ENCODE measurements around the gene FGD1. TPM values are rescaled to one million over a fixed set of nuclear protein-coding genes. Genes with fewer than 3 reads are reported as not detected.

Gene FGD1
- total RNA-seq, 4 donors from 2014 or later = 0.51 to 14.6 (median 9.0) TPM

GRCh38 chrX:54483946-54484345 lies 12.1 kb downstream of the FGD1 start:
- peaks cover 0 to 5% of the 10 kb centered on the region in 2 donors for H3K4me1 ChIP-seq
- intact Hi-C loops (cut with DNase I; ENCODE audit: low total_unique reads) = no loop called here
- TF ChIP-seq POLR2A (IDR thresholded peaks at IDR 0.05) = no peak
- TF ChIP-seq, protein P1, sequence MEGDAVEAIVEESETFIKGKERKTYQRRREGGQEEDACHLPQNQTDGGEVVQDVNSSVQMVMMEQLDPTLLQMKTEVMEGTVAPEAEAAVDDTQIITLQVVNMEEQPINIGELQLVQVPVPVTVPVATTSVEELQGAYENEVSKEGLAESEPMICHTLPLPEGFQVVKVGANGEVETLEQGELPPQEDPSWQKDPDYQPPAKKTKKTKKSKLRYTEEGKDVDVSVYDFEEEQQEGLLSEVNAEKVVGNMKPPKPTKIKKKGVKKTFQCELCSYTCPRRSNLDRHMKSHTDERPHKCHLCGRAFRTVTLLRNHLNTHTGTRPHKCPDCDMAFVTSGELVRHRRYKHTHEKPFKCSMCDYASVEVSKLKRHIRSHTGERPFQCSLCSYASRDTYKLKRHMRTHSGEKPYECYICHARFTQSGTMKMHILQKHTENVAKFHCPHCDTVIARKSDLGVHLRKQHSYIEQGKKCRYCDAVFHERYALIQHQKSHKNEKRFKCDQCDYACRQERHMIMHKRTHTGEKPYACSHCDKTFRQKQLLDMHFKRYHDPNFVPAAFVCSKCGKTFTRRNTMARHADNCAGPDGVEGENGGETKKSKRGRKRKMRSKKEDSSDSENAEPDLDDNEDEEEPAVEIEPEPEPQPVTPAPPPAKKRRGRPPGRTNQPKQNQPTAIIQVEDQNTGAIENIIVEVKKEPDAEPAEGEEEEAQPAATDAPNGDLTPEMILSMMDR (IDR thresholded peaks at IDR 0.05) = no peak
- H3K4me3 ChIP-seq = no peak overlapping the region
- H3K9me3 ChIP-seq = no peaks in the 10 kb centered on the region
- no peak for DNase-seq
- H3K27ac ChIP-seq = peak overlapping the region; percentile 69 to 71
- no peaks in the 10 kb centered on the region for H3K36me3 ChIP-seq
- H3K27me3 ChIP-seq = no peaks in the 10 kb centered on the region

DNA sequence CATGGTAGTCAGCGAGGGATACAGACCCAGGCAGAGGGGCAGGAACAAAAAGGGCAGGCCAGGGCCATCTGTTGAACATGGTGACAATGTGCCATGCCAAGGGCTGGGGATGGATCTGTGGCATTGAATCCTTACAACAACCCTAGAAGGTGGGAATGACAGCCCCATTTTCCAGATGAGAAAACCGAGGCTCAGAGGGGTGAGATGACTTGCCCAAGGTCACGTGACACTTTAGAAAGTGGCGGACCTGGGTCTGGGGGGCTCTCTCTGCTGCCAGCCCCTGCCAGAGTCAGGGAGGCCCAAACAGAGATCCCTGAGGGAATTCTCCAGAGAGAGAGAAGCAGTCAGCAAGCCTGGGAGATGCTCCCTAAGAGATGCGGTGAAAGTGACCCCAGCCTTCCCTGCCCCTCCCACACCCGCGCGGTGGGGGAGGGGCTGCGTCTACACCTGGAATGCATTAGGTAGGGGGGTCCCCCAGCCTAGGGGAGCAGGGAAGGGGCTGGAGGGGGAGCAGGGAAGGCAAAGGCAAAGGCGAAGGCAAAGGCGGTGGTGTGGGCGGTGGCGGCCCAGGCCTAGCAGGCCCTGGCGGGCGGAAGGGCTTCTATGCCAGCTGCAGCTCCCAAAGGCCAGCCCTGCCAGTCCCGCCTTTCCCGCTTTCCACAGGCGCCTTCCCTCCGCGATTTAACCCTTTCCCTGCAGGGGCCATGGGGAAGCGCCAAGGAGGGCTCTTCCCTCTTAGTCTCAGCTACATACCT lies 13.0 kb downstream of the FGD1 start:
- no peak overlapping the region for H3K4me3 ChIP-seq
- H3K27ac ChIP-seq = peak overlapping the region; percentile 69 to 71
- peak in 1 of 2 donors; percentile 19 for DNase-seq
- H3K4me1 ChIP-seq = peaks cover 0 to 5% of the 10 kb centered on the region in 2 donors
- TF ChIP-seq, protein P1 (IDR thresholded peaks at IDR 0.05) = no peak
- no peak for TF ChIP-seq POLR2A (IDR thresholded peaks at IDR 0.05)
- no peaks in the 10 kb centered on the region for H3K27me3 ChIP-seq
- intact Hi-C loops (cut with DNase I; ENCODE audit: low total_unique reads) = no loop called here
- no peaks in the 10 kb centered on the region for H3K36me3 ChIP-seq
- no peaks in the 10 kb centered on the region for H3K9me3 ChIP-seq

GRCh38 chrX:54479136-54480111 lies 16.6 kb downstream of the FGD1 start:
- DNase-seq = no peak

DNA sequence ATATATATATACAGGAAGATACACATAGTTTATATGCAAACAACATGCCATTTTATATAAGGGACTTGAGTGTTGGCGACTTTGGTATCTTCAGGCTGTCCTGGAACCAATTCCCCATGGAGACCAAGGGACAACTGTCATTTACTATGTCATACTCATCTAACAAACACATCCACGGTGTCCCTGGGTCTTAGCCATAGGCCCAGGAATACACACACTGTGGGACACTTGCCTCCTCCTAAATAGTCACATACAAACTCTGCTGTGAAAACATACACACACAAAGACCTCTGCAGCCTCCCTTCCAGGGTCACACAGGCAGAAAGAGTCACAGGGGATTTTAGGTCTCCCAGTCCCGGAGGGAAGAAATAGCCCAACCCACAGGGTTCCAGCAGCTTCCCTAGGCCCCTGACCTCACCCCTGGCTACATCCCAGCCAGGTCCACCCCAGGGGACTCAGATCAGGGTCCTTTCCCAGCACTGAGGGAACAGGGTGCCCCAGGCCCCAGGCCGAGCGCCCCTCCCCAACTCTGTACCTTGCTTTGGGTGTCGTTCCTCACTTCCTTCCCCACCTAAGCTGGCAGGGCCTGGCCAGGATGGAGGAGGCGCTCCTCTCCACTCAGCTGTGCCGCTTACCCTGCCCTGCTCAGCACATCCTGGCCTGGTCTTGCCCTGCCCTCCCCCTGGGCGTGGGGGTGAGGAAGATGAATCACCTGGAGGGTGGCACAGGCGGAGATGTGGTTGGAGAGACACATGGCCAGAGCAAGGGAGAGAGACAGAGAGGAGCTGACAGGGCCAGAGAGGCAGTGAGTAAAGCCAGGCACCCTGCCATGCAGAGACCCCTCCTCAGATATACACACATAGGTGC lies 21.8 kb downstream of the FGD1 start:
- TF ChIP-seq, protein P1 (IDR thresholded peaks at IDR 0.05) = no peak
- no peak for TF ChIP-seq POLR2A (IDR thresholded peaks at IDR 0.05)
- DNase-seq = no peak
- intact Hi-C loops (cut with DNase I; ENCODE audit: low total_unique reads) = no loop called here
- Histone ChIP-seq H3K4me1 (no peaks in the 10 kb centered on the region), H3K27me3 (no peaks in the 10 kb centered on the region), H3K4me3 (no peak overlapping the region), H3K36me3 (no peaks in the 10 kb centered on the region), H3K27ac (no peak overlapping the region), H3K9me3 (no peaks in the 10 kb centered on the region)

More at GRCh38 chrX:54479136-54480111, 16.6 kb downstream of the FGD1 start:
- Histone ChIP-seq H3K36me3 (no peaks in the 10 kb centered on the region), H3K27ac (peak overlapping the region in 1 of 2 donors; percentile 15), H3K27me3 (no peaks in the 10 kb centered on the region), H3K4me1 (peaks cover 0 to 2% of the 10 kb centered on the region in 2 donors), H3K9me3 (no peaks in the 10 kb centered on the region), H3K4me3 (no peak overlapping the region)
- intact Hi-C loops (cut with DNase I; ENCODE audit: low total_unique reads) = no loop called here
- TF ChIP-seq, protein P1 (IDR thresholded peaks at IDR 0.05) = no peak
- no peak for TF ChIP-seq POLR2A (IDR thresholded peaks at IDR 0.05)
